ENCODE results near the gene ATAD3C. TPM values are rescaled to one million over a fixed set of nuclear protein-coding genes. Genes with fewer than 3 reads are reported as not detected.
"Not testable (repeated sequence)": the region's sequence is repeated elsewhere in the genome, so short reads cannot be mapped to it uniquely, and the experiment has no call there.

The ATAD3C gene
- total RNA-seq, 4 donors from 2014 or later: 0.42 to 9.9 (median 3.2) TPM

- peak overlapping the region; percentile 92 to 97 (median 94) for H3K27ac ChIP-seq
- peak overlapping the region; percentile 68 to 98 (median 90) for H3K4me3 ChIP-seq
- peaks cover 0 to 25% (median 3%) of the 10 kb centered on the region in 4 donors for H3K4me1 ChIP-seq
- no peaks in the 10 kb centered on the region for H3K9me3 ChIP-seq
- H3K36me3 ChIP-seq: peaks cover 0 to under 1% (median 0%) of the 10 kb centered on the region in 3 donors
- 17 to 23% methylated on average over 11 to 17 of the region's 17 CpGs for WGBS, 2 donors
- no peaks in the 10 kb centered on the region for H3K27me3 ChIP-seq
- TF ChIP-seq POLR2A (IDR thresholded peaks at IDR 0.05) (no peak), EP300 (IDR thresholded peaks at IDR 0.05) (no peak)
- TF ChIP-seq, protein P1, sequence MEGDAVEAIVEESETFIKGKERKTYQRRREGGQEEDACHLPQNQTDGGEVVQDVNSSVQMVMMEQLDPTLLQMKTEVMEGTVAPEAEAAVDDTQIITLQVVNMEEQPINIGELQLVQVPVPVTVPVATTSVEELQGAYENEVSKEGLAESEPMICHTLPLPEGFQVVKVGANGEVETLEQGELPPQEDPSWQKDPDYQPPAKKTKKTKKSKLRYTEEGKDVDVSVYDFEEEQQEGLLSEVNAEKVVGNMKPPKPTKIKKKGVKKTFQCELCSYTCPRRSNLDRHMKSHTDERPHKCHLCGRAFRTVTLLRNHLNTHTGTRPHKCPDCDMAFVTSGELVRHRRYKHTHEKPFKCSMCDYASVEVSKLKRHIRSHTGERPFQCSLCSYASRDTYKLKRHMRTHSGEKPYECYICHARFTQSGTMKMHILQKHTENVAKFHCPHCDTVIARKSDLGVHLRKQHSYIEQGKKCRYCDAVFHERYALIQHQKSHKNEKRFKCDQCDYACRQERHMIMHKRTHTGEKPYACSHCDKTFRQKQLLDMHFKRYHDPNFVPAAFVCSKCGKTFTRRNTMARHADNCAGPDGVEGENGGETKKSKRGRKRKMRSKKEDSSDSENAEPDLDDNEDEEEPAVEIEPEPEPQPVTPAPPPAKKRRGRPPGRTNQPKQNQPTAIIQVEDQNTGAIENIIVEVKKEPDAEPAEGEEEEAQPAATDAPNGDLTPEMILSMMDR (IDR thresholded peaks at IDR 0.05): no peak
- DNase-seq (ENCODE audit: low spot score in 2 of 2): no peak
These were observed 61.5 kb downstream of the ATAD3C start for GRCh38 chr1:1510912-1511532.

DNA sequence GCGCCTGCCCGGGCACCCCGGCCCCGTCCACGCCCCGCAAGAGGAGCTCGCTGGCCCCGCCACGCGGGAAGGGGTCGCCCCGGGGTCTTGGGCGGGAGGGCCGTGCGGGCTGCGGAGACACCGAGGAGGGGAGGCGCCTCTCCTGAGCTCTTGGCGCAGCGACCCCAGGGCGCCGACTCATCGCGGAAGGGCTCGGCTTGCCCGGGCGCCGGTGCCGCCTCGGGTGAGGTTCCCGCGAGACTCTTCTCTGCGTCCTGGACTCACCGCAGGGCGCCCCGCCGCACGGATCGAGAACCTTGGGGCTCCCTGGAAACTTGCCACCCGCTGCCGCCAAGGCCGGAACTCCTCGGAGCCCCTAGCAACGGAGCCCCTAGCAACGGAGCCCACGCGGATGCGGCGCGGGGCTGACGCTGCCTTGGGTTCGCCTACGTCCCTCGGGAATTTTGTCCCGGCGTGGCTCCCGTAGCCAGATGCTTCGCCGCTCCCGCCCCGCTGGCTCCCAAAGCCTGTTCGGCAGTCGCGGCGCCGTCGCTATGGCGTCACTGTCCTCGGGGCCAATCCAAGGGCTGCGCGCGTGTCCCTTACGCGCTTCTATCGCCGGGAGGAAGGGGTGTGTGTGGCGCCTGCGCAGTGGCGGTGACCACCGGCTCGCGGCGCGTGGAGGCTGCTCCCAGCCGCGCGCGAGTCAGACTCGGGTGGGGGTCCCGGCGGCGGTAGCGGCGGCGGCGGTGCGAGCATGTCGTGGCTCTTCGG is 62.2 kb downstream of the ATAD3C start, which contains the start of gene ATAD3A:
Gene ATAD3A (plus strand): TSS at position 630 of the 753 bp plus-strand sequence. CDS start 107 bp downstream, at position 737.
- Histone ChIP-seq H3K4me3 (peak within 1 kb of the TSS; percentile 68 to 98 (median 90)), H3K27me3 (no peaks in the 10 kb centered on the region), H3K9me3 (no peaks in the 10 kb centered on the region), H3K36me3 (peaks cover 0 to 7% (median 0%) of the 10 kb centered on the region in 3 donors), H3K4me1 (peaks cover 0 to 24% (median 3%) of the 10 kb centered on the region in 4 donors), H3K27ac (peak within 1 kb of the TSS; percentile 92 to 97 (median 94))
- peak; percentile 95 to 96 for DNase-seq (ENCODE audit: low spot score in 2 of 2)
- WGBS, 2 donors: 0 to 1% methylated on average over 7 to 48 of the region's 99 CpGs
- TF ChIP-seq, protein P1 (IDR thresholded peaks at IDR 0.05): peak in 2 of 5 experiments; percentile 20 to 65
- TF ChIP-seq POLR2A (IDR thresholded peaks at IDR 0.05) (peak in 1 of 2 donors; percentile 59), EP300 (IDR thresholded peaks at IDR 0.05) (peak; percentile 97)

DNA sequence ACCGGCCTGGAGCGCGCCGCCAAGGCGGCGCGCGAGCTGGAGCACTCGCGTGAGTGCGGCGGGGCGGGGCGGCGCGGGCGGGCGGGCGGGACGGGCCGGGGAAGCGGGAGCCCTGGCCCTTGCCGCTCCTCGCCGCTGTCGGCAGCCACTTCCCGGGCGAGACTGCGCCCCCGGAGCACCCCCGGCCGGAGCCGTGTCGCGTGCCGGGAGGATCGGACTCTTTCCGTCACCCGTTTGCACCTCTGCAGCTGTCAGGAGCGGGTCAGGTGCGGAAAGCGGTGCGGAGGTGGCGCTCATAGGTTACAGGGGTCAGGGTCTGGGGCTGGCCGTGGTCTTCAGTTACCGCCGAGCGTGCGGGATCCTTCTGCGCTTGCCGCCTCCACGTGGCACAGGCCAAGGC is 62.9 kb downstream of the ATAD3C start:
- not testable (repeated sequence) for DNase-seq (ENCODE audit: low spot score in 2 of 2); H3K9me3 ChIP-seq; H3K27me3 ChIP-seq
- H3K4me1 ChIP-seq: peaks cover 0 to 24% (median 3%) of the 10 kb centered on the region in 4 donors
- peak overlapping the region; percentile 50 to 98 (median 83) for H3K4me3 ChIP-seq
- peak overlapping the region in 2 of 4 donors; percentile 93 to 97 for H3K27ac ChIP-seq
- peaks cover 0 to 11% (median 0%) of the 10 kb centered on the region in 3 donors for H3K36me3 ChIP-seq
- WGBS, 2 donors: 0 to 2% methylated on average over 7 to 9 of the region's 52 CpGs

DNA sequence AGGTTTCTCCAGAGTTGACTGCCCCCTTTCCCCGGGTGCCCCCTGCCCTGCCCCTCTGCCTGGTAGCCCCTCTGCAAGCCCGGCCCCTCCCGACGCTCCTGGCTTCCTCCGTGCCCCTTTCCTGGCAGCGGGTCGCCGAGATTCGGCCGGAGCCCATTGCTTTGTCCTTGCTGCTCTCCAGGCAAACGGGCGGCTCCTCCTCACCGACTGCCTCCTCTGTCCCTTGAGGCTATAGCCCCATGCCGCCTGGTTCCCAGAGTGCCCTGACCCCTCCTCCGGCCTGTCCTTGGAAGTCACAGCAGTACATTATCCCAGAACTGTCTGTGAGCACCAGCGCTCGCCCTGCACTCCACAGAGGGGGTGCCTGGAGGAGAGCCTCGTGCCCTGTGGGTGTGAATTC is 64.2 kb downstream of the ATAD3C start:
- not testable (repeated sequence) for H3K4me3 ChIP-seq; DNase-seq (ENCODE audit: low spot score in 2 of 2); H3K27me3 ChIP-seq; H3K9me3 ChIP-seq; H3K27ac ChIP-seq
- 70 to 73% methylated on average over 15 to 17 of the region's 18 CpGs for WGBS, 2 donors
- peaks cover 0 to 22% (median 0%) of the 10 kb centered on the region in 3 donors for H3K36me3 ChIP-seq
- H3K4me1 ChIP-seq: peaks cover 0 to 24% (median 3%) of the 10 kb centered on the region in 4 donors

DNA sequence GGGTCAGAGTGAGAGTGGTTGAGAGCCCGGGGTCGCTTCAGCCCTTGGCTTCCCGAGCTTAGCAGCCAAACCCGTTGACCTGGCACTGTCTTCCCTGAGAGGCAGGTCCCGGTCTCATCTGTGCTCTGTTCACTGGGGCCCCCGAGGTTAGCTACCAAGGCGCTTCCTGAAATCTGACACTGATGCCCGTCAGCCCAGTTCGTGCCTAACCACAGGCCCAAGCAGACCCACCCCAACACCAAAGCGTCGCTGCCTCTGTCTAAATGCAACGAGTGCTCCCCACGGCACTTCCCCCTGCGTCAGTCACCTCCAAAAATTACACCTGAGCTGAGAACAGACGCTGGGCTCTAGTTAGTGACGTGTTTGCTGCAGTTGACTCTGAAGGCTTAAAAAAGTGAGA is 64.9 kb downstream of the ATAD3C start:
- not testable (repeated sequence) for H3K27ac ChIP-seq; H3K4me3 ChIP-seq; DNase-seq (ENCODE audit: low spot score in 2 of 2); H3K27me3 ChIP-seq; H3K9me3 ChIP-seq
- H3K4me1 ChIP-seq: peaks cover 0 to 24% (median 3%) of the 10 kb centered on the region in 4 donors
- peaks cover 0 to 26% (median 0%) of the 10 kb centered on the region in 3 donors for H3K36me3 ChIP-seq
- 76 to 91% methylated on average over 7 to 15 of the region's 16 CpGs for WGBS, 2 donors

GRCh38 chr1:1516923-1517322 is 67.4 kb downstream of the ATAD3C start:
- 90 to 92% methylated on average over 10 to 13 of the region's 14 CpGs for WGBS, 2 donors
- H3K9me3 ChIP-seq; DNase-seq (ENCODE audit: low spot score in 2 of 2); H3K27me3 ChIP-seq; H3K4me3 ChIP-seq; H3K27ac ChIP-seq: not testable (repeated sequence)
- Histone ChIP-seq H3K36me3 (peaks cover 0 to 47% (median 0%) of the 10 kb centered on the region in 3 donors), H3K4me1 (peaks cover 0 to 11% (median 0%) of the 10 kb centered on the region in 4 donors)
